ENCODE data around the gene MEGF6.

MEGF6 gene

GRCh38 chr1:3501856-3502640 is 109.3 kb downstream of the MEGF6 start:
- no peak for TF ChIP-seq CTCF (IDR thresholded peaks at IDR 0.05; ENCODE audit: control extremely low read depth, extremely low read depth, low read depth, missing control alignments)
- ChIA-PET CTCF (interaction anchor here (1.1 to 1.5 kb wide), 2 partner anchors 117 to 118 kb away, joined by 3 to 4 read pairs; no protein-coding TSS in a partner anchor), POLR2A (no interaction called here)
- DNase-seq (ENCODE audit: extremely low spot score): peak; percentile 74

GRCh38 chr1:3501437-3501836 is 109.9 kb downstream of the MEGF6 start:
- ChIA-PET POLR2A (no interaction called here), CTCF (interaction anchor here (1.1 to 1.5 kb wide), 2 partner anchors 118 to 119 kb away, joined by 3 to 4 read pairs; no protein-coding TSS in a partner anchor)
- no peak for TF ChIP-seq CTCF (IDR thresholded peaks at IDR 0.05; ENCODE audit: control extremely low read depth, extremely low read depth, low read depth, missing control alignments)
- DNase-seq (ENCODE audit: extremely low spot score): no peak

- DNase-seq (ENCODE audit: extremely low spot score): no peak
- no peak for TF ChIP-seq CTCF (IDR thresholded peaks at IDR 0.05; ENCODE audit: control extremely low read depth, extremely low read depth, low read depth, missing control alignments)
- ChIA-PET CTCF (no interaction called here), POLR2A (no interaction called here)
Measured at GRCh38 chr1:3500265-3500835, 111.0 kb downstream of the MEGF6 start.

GRCh38 chr1:3499611-3500010 is 111.7 kb downstream of the MEGF6 start:
- ChIA-PET CTCF (no interaction called here), POLR2A (no interaction called here)
- TF ChIP-seq CTCF (IDR thresholded peaks at IDR 0.05; ENCODE audit: control extremely low read depth, extremely low read depth, low read depth, missing control alignments): no peak
- DNase-seq (ENCODE audit: extremely low spot score): no peak

GRCh38 chr1:3498986-3499385 is 112.3 kb downstream of the MEGF6 start:
- no peak for TF ChIP-seq CTCF (IDR thresholded peaks at IDR 0.05; ENCODE audit: control extremely low read depth, extremely low read depth, low read depth, missing control alignments)
- ChIA-PET CTCF (no interaction called here), POLR2A (no interaction called here)
- no peak for DNase-seq (ENCODE audit: extremely low spot score)

GRCh38 chr1:3498246-3498930 is 112.9 kb downstream of the MEGF6 start:
- CTCF ChIA-PET: no interaction called here
- DNase-seq (ENCODE audit: extremely low spot score): no peak
- POLR2A ChIA-PET: no interaction called here
- no peak for TF ChIP-seq CTCF (IDR thresholded peaks at IDR 0.05; ENCODE audit: control extremely low read depth, extremely low read depth, low read depth, missing control alignments)
